Adrenal gland (tissue), 12 donors: ENCODE data around the gene SETD4. TPM values are rescaled to one million over a fixed set of nuclear protein-coding genes. Genes with fewer than 3 reads are reported as not detected.

Experiments used
- DNase-seq, 7 donors: peaks; one replicate each; pipeline ENCODE4 v3.0.0-alpha.2; 2019 to 2020
- H3K27ac ChIP-seq, 5 donors: fragments of 200-600 bp; sonication (generic) in 4 of 5; 1 replicate in 3 of 5; 2 replicates in 2 of 5; pipeline versions ENCODE4 v1.5.1 to v1.8.0; 2016 to 2020; ENCODE audit warnings: mild to moderate bottlenecking in 1 of 5
- H3K27me3 ChIP-seq: fragments of 200-600 bp; 2 replicates; pipeline ENCODE4 v1.8.0; 2021
- H3K36me3 ChIP-seq, 2 donors: fragments of 200-600 bp; replicated peaks in 1 of 2; 1 replicate in 1 of 2; 2 replicates in 1 of 2; pipeline versions ENCODE4 v1.5.1 to v1.8.0; 2018 to 2022
- H3K4me1 ChIP-seq, 2 donors: fragments of 200-600 bp; replicated peaks in 1 of 2; 1 replicate in 1 of 2; 2 replicates in 1 of 2; pipeline versions ENCODE4 v1.5.1 to v1.8.0; 2018 to 2021
- H3K4me3 ChIP-seq, 4 donors: fragments of 200-600 bp; sonication (generic) in 3 of 4; one replicate each; pipeline ENCODE4 v1.5.1; 2016 to 2018
- H3K9me3 ChIP-seq, 3 donors: fragments of 200-600 bp; sonication (generic) in 1 of 3; replicated peaks in 1 of 3; 1 replicate in 2 of 3; 2 replicates in 1 of 3; pipeline versions ENCODE4 v1.5.1 to v1.8.0; 2016 to 2021
- POLR2A ChIP-seq, 2 donors: fragments of 450-650 bp; IDR thresholded peaks; one replicate each; pipeline ENCODE4 v1.6.1; 2017; ENCODE audit warnings: antibody characterized with exemption in 2 of 2, mild to moderate bottlenecking in 2 of 2, moderate library complexity in 1 of 2
- WGBS, 4 donors: extraction: QIAGEN DNeasy Blood & Tissue Kit in 2 of 4; methylation state at CpG; one replicate each; pipeline versions ENCODE4 v1.1.5 to v1.1.7; 2013 to 2017; 5-methylcytosine and 5-hydroxymethylcytosine counted together
- intact Hi-C, 2 donors: fragments of 100-400 bp; cut with DNase I; formaldehyde crosslinking; loops; one replicate each; pipeline versions ENCODE4 v1.14.1 to v1.15.0; 2022 to 2023
- polyA plus RNA-seq, 3 donors: library from polyadenylated mRNA; stranded (reverse); fragments of 200-250 nt in 2 of 3; fragments of 350-450 nt in 1 of 3; fragmentation: Illumina TruSeq in 1 of 3; extraction: RNeasy Lipid Tissue Mini Kit (QIAGEN cat#74804) in 1 of 3; gene quantifications; one replicate each; pipeline ENCODE4 v1.2.3, GENCODE V29; 2013 to 2014
- total RNA-seq, 9 donors: library from RNA; depleted of rRNA in 4 of 9; stranded (reverse); fragments of >200 nt in 4 of 9; fragments of 120-200 nt in 1 of 9; fragmentation: NEBNext Ultra II Directional in 1 of 9; extraction: Animal tissue kit (Norgen Biotek cat#: 25700) in 1 of 9; gene quantifications; one replicate each; pipeline versions ENCODE4 v1.1.0 to v1.2.4, GENCODE V29; 2013 to 2023
- TF ChIP-seq, protein P1 (sequence below), 6 experiments: fragments of 450-650 bp in 4 of 6; fragments of 200-600 bp in 2 of 6; sonication (generic) in 1 of 6; IDR thresholded peaks; 1 replicate in 5 of 6; 2 replicates in 1 of 6; pipeline versions ENCODE4 v1.5.1 to v1.8.0; 2016 to 2021; ENCODE audit warnings: antibody characterized with exemption in 6 of 6, mild to moderate bottlenecking in 2 of 6, moderate library complexity in 1 of 6
- donor health status: healthy with polysubstance abuse.
- donor health status: Bipolar disorder and iron deficiency.
- donor health status: DM: yes; HTN: yes; CAD: no.
- donor health status: DM: no; HTN: no; CAD: no.
- donor health status: DM: no; HTN: no; CAD: no.
- donor health status: DM: yes; HTN: yes; CAD: no.

SETD4 gene
- total and polyA plus RNA-seq, 12 donors, result 7.9 to 24.5 (median 16.2) TPM

- Histone ChIP-seq H3K9me3 (no peaks in the 10 kb centered on the region), H3K4me3 (no peak overlapping the region), H3K27ac (no peak overlapping the region), H3K36me3 (no peaks in the 10 kb centered on the region), H3K4me1 (no peaks in the 10 kb centered on the region), H3K27me3 (no peaks in the 10 kb centered on the region)
- intact Hi-C loops, result no loop called here
- no peak for DNase-seq
- TF ChIP-seq POLR2A (IDR thresholded peaks at IDR 0.05), result no peak
- TF ChIP-seq, protein P1, sequence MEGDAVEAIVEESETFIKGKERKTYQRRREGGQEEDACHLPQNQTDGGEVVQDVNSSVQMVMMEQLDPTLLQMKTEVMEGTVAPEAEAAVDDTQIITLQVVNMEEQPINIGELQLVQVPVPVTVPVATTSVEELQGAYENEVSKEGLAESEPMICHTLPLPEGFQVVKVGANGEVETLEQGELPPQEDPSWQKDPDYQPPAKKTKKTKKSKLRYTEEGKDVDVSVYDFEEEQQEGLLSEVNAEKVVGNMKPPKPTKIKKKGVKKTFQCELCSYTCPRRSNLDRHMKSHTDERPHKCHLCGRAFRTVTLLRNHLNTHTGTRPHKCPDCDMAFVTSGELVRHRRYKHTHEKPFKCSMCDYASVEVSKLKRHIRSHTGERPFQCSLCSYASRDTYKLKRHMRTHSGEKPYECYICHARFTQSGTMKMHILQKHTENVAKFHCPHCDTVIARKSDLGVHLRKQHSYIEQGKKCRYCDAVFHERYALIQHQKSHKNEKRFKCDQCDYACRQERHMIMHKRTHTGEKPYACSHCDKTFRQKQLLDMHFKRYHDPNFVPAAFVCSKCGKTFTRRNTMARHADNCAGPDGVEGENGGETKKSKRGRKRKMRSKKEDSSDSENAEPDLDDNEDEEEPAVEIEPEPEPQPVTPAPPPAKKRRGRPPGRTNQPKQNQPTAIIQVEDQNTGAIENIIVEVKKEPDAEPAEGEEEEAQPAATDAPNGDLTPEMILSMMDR (IDR thresholded peaks at IDR 0.05), result no peak
- 76 to 85% (median 83%) methylated on average over 5 of the region's 5 CpGs for WGBS, 4 donors
These were observed 45.3 kb downstream of the SETD4 start for GRCh38 chr21:36015045-36015444.

DNA sequence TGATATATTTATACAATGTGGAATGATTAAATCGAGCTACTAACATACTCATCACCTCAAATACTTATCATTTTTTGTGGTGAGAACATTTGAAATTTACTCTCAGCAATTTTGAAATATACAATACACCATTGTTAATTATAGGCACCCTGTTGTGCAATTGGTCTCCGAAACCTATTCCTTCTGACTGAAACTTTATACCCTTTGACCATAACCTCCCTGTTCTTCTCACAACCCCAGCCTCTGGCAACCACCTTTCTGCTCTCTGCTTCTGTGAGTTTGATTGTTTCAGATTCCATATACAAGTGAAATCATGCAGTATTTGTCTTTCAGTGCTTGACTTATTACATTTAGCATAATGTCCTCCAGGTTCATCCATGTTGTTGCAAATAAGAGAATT is 49.5 kb downstream of the SETD4 start:
- WGBS, 4 donors, result 85 to 88% (median 86%) methylated on average over 2 of the region's 2 CpGs

GRCh38 chr21:36008505-36008904 is 51.8 kb downstream of the SETD4 start:
- intact Hi-C loops, result no loop called here
- no peak overlapping the region for H3K4me3 ChIP-seq
- no peaks in the 10 kb centered on the region for H3K9me3 ChIP-seq
- H3K27me3 ChIP-seq, result no peaks in the 10 kb centered on the region
- H3K36me3 ChIP-seq, result no peaks in the 10 kb centered on the region
- 77 to 84% (median 80%) methylated on average over 2 of the region's 2 CpGs for WGBS, 4 donors
- DNase-seq, result no peak
- H3K4me1 ChIP-seq, result no peaks in the 10 kb centered on the region
- TF ChIP-seq, protein P1 (IDR thresholded peaks at IDR 0.05), result no peak
- TF ChIP-seq POLR2A (IDR thresholded peaks at IDR 0.05), result no peak
- no peak overlapping the region for H3K27ac ChIP-seq

More for the DNA sequence above, 49.5 kb downstream of the SETD4 start:
- H3K9me3 ChIP-seq, result no peaks in the 10 kb centered on the region
- no peaks in the 10 kb centered on the region for H3K27me3 ChIP-seq
- no peaks in the 10 kb centered on the region for H3K4me1 ChIP-seq
- H3K36me3 ChIP-seq, result no peaks in the 10 kb centered on the region
- H3K27ac ChIP-seq, result no peak overlapping the region
- intact Hi-C loops, result no loop called here
- no peak overlapping the region for H3K4me3 ChIP-seq
- DNase-seq, result no peak
- no peak for TF ChIP-seq POLR2A (IDR thresholded peaks at IDR 0.05)
- TF ChIP-seq, protein P1 (IDR thresholded peaks at IDR 0.05), result no peak

DNA sequence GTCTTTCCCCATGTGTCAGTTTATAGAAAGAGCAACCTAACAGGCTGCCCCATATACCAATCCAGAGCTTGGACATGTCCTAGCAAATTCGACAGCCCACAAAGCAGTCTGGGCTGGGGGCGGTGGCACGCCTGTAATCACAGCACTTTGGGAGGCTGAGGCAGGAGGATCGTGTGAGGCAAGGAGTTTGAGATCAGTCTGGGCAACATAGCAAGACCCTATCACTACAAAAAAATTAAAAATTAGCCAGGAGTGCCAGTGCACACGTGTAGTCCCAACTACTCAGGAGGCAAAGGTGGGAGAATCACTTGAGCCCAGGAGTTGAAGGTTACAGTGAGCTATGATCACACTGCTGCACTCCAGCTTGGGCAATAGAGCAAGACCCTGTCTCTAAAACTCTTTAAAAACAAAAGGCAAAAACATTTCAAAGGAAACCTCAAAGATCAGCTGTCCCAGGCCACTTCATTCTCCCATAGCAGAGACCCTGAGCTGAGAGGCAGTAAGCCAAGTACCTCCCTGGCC is 54.4 kb downstream of the SETD4 start:
- Histone ChIP-seq H3K4me3 (no peak overlapping the region), H3K36me3 (no peaks in the 10 kb centered on the region), H3K27me3 (peaks cover 5% of the 10 kb centered on the region), H3K4me1 (no peaks in the 10 kb centered on the region), H3K9me3 (no peaks in the 10 kb centered on the region), H3K27ac (no peak overlapping the region)
- 89 to 100% (median 90%) methylated on average over 4 to 5 of the region's 5 CpGs for WGBS, 4 donors
- intact Hi-C loops, result no loop called here
- DNase-seq, result no peak
- TF ChIP-seq POLR2A (IDR thresholded peaks at IDR 0.05), result no peak
- TF ChIP-seq, protein P1 (IDR thresholded peaks at IDR 0.05), result no peak
